Pancreas (tissue), 10 donors: Measurements from ENCODE around the gene SH2D1B. TPM values are rescaled to one million over a fixed set of nuclear protein-coding genes. Genes with fewer than 3 reads are reported as not detected.
"Not testable (repeated sequence)": the region's sequence is repeated elsewhere in the genome, so short reads cannot be mapped to it uniquely, and the experiment has no call there.

ENCODE experiments used
- ATAC-seq, 4 donors: fragments of 200-7000 bp; cut with Tn5 transposase; one replicate each; pipeline versions ENCODE4 v1.8.0 to v1.9.1; 2020; ENCODE audit warnings: mild to moderate bottlenecking in 4 of 4, moderate library complexity in 4 of 4
- DNase-seq, 6 donors: peaks; one replicate each; pipeline ENCODE4 v3.0.0-alpha.2; 2020
- FAIRE-seq: peaks from 2 replicates; lab custom pipeline; 2012; peaks lifted over from hg19 to GRCh38; lab: Jason Lieb, UNC
- H3K27ac ChIP-seq, 4 donors: fragments of 200-600 bp; sonication (generic); 1 replicate in 3 of 4; 2 replicates in 1 of 4; pipeline versions ENCODE4 v1.5.0 to v1.8.0; 2020
- H3K27me3 ChIP-seq, 4 donors: fragments of 200-600 bp; one replicate each; pipeline ENCODE4 v1.8.0; 2021
- H3K36me3 ChIP-seq, 3 donors: fragments of 200-600 bp; sonication (generic) in 1 of 3; one replicate each; pipeline versions ENCODE4 v1.5.0 to v1.8.0; 2020 to 2021
- H3K4me1 ChIP-seq, 3 donors: fragments of 200-600 bp; one replicate each; pipeline ENCODE4 v1.8.0; 2021
- H3K4me3 ChIP-seq, 4 donors: fragments of 200-600 bp; sonication (generic) in 2 of 4; one replicate each; pipeline versions ENCODE4 v1.5.0 to v1.8.0; 2020 to 2021
- H3K9me3 ChIP-seq, 4 donors: fragments of 200-600 bp; one replicate each; pipeline ENCODE4 v1.8.0; 2021
- WGBS, 2 donors: extraction: QIAGEN DNeasy Blood & Tissue Kit; methylation state at CpG; one replicate each; pipeline ENCODE4 v1.1.7; 2013; 5-methylcytosine and 5-hydroxymethylcytosine counted together
- intact Hi-C, 3 donors: fragments of 100-400 bp; cut with DNase I; formaldehyde crosslinking; loops; one replicate each; pipeline versions ENCODE4 v1.11.1 to v1.14.2; 2022
- polyA plus RNA-seq, 2 donors: library from polyadenylated mRNA; stranded (reverse); fragments of 200-250 nt; gene quantifications; one replicate each; pipeline ENCODE4 v1.2.3, GENCODE V29; 2013
- total RNA-seq, 6 donors: library from RNA; stranded (reverse); fragmentation: NEBNext Ultra II Directional in 4 of 6; extraction: Animal tissue kit (Norgen Biotek cat#: 25700) in 4 of 6; gene quantifications; one replicate each; pipeline versions ENCODE4 v1.2.1 to v1.2.4, GENCODE V29; 2021 to 2023
- TF ChIP-seq, protein P1 (sequence below), 4 donors: fragments of 200-600 bp; sonication (generic) in 3 of 4; IDR thresholded peaks; one replicate each; pipeline versions ENCODE4 v1.5.0 to v1.8.0; 2021; ENCODE audit warnings: antibody characterized with exemption in 4 of 4
- donor health status: healthy with polysubstance abuse.
- donor health status: DM: no; HTN: no; CAD: no; lungs with moderate emphysema.
- donor health status: DM: no; HTN: no; CAD: no.
- donor health status: control.
- donor health status: control.
- donor health status: Bipolar disorder and iron deficiency.
- donor health status: DM: yes; HTN: yes; CAD: no.
- donor health status: DM: no; HTN: no; CAD: no.
- donor health status: DM: no; HTN: no; CAD: no.
- donor health status: DM: yes; HTN: yes; CAD: no.

SH2D1B gene
- total and polyA plus RNA-seq, 8 donors = 0.06 TPM; not detected in 7

- ATAC-seq (no peak), DNase-seq (no peak), FAIRE-seq (no peak)
- TF ChIP-seq, protein P1, sequence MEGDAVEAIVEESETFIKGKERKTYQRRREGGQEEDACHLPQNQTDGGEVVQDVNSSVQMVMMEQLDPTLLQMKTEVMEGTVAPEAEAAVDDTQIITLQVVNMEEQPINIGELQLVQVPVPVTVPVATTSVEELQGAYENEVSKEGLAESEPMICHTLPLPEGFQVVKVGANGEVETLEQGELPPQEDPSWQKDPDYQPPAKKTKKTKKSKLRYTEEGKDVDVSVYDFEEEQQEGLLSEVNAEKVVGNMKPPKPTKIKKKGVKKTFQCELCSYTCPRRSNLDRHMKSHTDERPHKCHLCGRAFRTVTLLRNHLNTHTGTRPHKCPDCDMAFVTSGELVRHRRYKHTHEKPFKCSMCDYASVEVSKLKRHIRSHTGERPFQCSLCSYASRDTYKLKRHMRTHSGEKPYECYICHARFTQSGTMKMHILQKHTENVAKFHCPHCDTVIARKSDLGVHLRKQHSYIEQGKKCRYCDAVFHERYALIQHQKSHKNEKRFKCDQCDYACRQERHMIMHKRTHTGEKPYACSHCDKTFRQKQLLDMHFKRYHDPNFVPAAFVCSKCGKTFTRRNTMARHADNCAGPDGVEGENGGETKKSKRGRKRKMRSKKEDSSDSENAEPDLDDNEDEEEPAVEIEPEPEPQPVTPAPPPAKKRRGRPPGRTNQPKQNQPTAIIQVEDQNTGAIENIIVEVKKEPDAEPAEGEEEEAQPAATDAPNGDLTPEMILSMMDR (IDR thresholded peaks at IDR 0.05) = no peak
- no peaks in the 10 kb centered on the region for H3K36me3 ChIP-seq
- H3K9me3 ChIP-seq = no peaks in the 10 kb centered on the region
- no peaks in the 10 kb centered on the region for H3K4me1 ChIP-seq
- H3K27me3 ChIP-seq = peaks cover 0 to 3% (median 0%) of the 10 kb centered on the region in 4 donors
- H3K27ac ChIP-seq = no peak overlapping the region
- intact Hi-C loops = no loop called here
- H3K4me3 ChIP-seq = no peak overlapping the region
Measured at GRCh38 chr1:162444903-162445302, 33.0 kb upstream of the SH2D1B start.

DNA sequence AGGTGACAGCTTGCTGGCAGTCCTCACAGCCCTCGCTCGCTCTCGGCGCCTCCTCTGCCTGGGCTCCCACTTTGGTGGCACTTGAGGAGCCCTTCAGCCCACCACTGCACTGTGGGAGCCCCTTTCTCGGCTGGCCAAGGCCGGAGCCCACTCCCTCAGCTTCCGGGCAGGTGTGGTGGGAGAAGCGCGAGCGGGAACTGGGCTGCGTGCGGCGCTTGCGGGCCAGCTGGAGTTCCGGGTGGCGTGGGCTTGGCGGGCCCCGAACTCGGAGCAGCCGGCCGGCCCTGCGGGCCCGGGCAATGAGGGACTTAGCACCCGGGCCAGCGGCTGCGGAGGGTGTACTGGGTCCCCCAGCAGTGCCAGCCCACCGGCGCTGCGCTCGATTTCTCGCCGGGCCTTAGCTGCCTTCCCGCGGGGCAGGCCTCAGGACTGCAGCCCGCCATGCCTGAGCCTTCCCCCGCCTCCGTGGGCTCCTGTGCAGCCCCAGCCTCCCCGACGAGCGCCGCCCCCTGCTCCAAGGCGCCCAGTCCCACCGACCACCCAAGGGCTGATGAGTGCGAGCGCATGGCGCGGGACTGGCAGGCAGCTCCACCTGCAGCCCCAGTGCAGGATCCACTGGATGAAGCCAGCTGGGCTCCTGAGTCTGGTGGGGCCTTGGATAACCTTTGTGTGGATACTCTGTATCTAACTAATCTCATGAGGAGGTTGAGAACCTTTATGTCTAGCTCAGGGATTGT lies 21.2 kb upstream of the SH2D1B start:
- WGBS, 2 donors = 80 to 82% methylated on average over 33 to 42 of the region's 47 CpGs
- DNase-seq = peak in 1 of 6 donors; percentile 53
- intact Hi-C loops, H3K9me3 ChIP-seq, H3K27ac ChIP-seq, H3K36me3 ChIP-seq, H3K4me3 ChIP-seq, ATAC-seq, FAIRE-seq, H3K4me1 ChIP-seq, H3K27me3 ChIP-seq: not testable (repeated sequence)

GRCh38 chr1:162430583-162430982 lies 18.6 kb upstream of the SH2D1B start:
- TF ChIP-seq, protein P1 (IDR thresholded peaks at IDR 0.05) = no peak
- intact Hi-C loops = no loop called here
- Histone ChIP-seq H3K4me1 (no peaks in the 10 kb centered on the region), H3K27ac (no peak overlapping the region), H3K4me3 (no peak overlapping the region), H3K27me3 (no peaks in the 10 kb centered on the region), H3K36me3 (no peaks in the 10 kb centered on the region), H3K9me3 (no peaks in the 10 kb centered on the region)
- WGBS, 2 donors = 82 to 91% methylated on average over 4 of the region's 4 CpGs
- FAIRE-seq = no peak
- ATAC-seq = no peak
- DNase-seq = no peak

DNA sequence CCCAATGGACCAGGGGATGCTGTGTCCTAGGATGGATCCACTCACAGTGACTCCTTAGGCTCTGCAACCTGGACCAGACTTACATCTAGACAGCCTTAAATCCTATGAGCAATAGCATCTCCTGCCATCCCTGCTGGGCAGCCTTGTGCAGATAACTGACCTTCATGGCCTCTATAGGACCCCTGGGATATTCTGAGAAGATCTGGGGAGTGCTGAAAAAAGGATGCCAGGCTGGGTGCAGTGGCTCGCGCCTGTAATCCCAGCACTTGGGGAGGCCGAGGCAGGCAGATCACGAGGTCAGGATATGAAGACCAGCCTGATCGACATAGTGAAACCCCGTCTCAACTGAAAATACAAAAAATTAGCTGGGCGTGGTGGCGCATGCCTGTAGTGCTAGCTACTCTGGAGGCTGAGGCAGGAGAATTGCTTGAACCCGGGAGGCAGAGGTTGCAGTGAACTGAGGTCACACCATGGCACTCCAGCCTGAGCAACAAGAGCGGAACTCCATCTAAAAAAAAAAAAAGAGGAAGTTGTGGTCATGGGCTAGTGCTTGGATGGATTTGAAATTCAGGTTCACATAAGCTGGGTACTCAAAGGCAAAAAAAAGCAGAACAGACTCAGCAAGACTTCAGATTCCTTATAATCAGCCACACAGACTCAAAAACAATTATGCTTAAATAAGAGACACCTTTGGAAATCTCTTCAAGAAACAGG lies 10.9 kb upstream of the SH2D1B start:
- WGBS, 2 donors = 86% methylated on average over 10 of the region's 10 CpGs
- Histone ChIP-seq H3K4me3 (no peak overlapping the region), H3K27me3 (no peaks in the 10 kb centered on the region), H3K27ac (no peak overlapping the region), H3K4me1 (no peaks in the 10 kb centered on the region), H3K36me3 (no peaks in the 10 kb centered on the region), H3K9me3 (no peaks in the 10 kb centered on the region)
- intact Hi-C loops = no loop called here
- no peak for FAIRE-seq
- TF ChIP-seq, protein P1 (IDR thresholded peaks at IDR 0.05) = no peak
- peak in 1 of 4 donors; percentile 53 for ATAC-seq
- no peak for DNase-seq

DNA sequence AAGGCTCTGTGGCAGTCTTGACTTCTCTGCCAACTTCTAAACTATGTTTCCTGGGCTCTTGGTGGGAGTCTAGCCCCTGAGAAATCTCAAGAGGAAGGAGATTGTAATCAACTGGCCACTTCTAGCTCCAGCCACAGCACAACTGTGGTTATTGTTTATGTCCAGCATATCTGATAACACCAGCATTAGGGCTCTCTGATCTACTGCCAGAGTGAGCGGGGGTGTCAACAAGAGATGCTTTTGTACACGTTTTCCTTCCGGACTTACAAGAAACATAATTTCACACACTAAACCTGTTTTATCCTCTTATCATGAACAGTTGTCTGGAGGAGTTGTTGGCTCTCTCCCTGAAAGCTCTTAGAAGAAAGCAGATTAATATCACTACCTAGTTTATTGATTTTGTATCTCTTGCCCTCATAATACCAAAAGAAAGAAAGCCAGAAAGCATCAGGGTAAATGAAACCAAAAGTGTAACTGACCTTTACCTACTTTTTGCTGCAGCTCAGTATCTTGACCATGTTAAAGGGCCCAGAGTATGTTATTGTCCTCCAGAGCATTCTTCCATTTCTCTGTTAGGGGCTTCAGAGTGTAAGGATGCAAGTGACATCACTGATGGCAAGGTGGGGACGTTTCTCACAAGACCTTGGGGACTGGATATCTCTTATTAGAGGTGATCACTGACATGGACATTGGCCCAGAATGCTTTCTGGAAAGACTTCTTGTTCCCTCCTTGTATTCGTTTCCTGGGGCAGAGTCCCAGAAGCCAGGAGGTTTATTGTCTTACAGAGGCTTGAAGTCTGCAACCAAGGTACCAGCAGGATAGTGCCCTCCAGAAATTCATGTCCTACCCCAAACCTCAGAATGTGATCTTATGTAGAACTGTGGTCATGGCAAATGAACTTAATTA lies 9.6 kb upstream of the SH2D1B start:
- H3K27ac ChIP-seq = no peak overlapping the region
- ATAC-seq = no peak
- no peaks in the 10 kb centered on the region for H3K27me3 ChIP-seq
- no peak for FAIRE-seq
- H3K4me1 ChIP-seq = no peaks in the 10 kb centered on the region
- H3K36me3 ChIP-seq = no peaks in the 10 kb centered on the region
- TF ChIP-seq, protein P1 (IDR thresholded peaks at IDR 0.05) = no peak
- no peak overlapping the region for H3K4me3 ChIP-seq
- intact Hi-C loops = no loop called here
- DNase-seq = no peak
- WGBS, 2 donors = 30% methylated on average over 5 of the region's 5 CpGs
- H3K9me3 ChIP-seq = no peaks in the 10 kb centered on the region
